Mucosa of gallbladder (tissue), 1 donor: Measurements from ENCODE around the gene CCDC187. TPM values are rescaled to one million over a fixed set of nuclear protein-coding genes. Genes with fewer than 3 reads are reported as not detected.
A peak's percentile ranks its signal among the peaks of the same experiment; 100 is the strongest.

Experiments used
- DNase-seq: peaks from one replicate; pipeline ENCODE4 v3.0.0-alpha.2; 2020; ENCODE audit warnings: low spot score
- total RNA-seq: library from RNA; stranded (reverse); gene quantifications from one replicate; pipeline ENCODE4 v1.2.1, GENCODE V29; 2021
- donor health status: DM: no; HTN: no; CAD: no.

Gene CCDC187
- total RNA-seq, 1 donor from 2014 or later = 1.8 TPM

DNA sequence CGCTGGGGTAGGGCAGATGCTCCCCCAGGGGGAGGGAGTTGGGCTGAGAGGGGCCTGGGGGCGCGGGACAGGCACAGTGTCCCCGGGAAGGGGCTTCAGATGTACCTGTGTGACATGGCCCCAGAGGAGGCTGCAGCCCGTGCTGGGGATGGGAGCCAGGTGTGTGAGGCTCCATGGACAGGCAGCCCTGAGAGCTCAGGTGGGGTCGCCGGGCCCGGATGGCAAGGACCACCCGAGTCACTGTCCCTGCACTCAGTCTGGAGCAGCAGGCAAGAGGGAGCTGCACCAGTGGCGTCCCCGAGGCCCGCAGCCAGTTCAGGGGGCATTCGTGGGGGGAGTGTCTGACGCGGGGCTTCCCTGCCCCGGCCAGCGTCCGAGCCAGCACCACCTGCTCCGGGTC lies 18.9 kb downstream of the CCDC187 start:
- no peak for DNase-seq

DNA sequence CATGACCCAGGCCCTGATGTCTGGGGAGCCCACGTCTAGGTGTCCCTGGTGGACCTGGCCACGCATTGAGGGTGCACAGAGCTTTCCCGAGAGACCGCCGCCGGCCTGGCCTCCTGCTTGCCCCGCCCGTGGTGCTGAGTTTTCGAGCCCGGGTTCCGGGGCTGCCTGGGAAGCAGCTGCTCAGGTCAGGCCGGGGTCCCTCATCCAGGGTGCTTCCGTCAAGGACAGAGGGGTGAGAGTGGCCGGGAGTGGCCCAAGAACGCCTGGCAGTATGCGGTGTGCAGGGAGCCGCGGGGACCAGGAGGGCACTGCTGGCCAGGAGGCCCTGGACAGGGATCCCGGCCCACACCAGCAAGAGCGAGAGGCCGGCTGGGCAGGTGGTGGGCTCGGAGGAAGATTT lies 19.6 kb downstream of the CCDC187 start:
- DNase-seq = no peak

DNA sequence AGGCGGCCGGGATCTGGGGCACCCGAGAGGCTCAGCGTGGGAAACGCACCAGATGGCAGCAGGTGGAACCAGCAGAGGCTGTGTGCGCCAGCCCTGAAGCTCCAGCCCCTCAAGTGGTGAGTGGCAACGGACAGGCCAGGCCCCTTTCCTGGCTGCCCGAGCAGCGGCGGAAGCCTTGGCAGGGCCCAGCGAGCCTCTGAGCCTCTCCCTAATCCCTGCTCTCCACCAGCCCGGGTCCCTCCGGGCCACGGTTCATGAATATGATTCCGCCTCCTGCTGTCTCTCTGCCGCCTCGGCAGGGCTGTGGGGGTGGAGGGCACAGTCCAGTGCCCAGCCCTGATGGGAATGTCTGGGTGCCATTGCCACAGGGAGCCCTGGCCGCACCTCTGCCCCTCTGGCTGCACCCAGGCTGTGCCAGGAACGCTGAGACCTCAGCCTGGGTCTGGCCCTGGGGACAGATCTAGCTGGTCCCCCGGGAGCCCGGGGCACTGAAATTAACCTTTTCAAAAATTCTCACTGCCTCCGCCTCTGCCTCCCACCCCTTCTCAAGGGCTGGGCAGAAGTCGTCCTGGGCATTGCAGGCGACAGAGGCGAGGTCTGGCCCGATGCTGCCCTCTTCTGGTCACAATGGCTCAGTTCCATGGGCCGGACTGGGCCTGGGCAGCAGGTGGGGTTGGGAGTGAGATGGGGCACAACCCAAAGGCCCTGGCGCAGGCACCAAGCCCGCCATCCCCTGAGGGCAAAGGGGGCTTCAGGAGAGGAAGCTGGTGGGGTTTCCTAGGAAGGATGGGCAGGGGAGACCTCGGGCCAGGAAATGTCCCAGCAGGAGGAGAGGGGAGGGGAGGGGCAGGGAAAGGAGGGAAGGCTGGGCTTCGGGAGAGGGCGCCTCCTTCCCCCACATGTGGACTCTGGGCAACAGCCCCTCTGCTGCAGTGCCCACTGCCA lies 20.3 kb downstream of the CCDC187 start:
- peak; percentile 76 for DNase-seq

DNA sequence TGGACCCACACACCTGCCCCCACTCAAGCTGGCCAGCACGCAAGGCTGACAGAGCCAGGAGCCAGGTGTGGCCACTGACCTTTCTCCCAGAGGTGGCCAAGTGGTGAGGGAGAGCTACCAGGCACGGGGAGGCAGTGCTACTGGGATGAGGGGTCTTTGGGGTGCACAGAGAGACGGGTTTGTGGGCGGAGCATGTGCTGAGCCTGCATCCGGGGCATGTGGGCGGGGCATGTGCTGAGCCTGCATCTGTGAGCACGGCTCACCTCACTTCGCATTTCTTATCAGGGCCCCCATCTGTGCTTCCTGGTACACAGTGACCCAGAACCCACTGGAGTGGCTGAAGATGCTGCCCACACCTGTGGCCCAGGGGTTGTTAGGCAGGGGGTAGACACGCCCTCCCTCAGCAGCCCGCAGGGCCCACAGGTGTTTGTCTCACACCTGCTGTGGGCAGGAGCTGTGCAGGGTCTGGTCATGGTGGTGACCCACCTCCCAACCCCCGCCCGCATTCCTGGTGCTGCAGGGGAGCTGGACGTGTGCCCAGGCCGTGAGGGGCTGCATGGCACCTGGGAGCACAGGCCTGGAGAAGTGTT lies 21.5 kb downstream of the CCDC187 start:
- no peak for DNase-seq

DNA sequence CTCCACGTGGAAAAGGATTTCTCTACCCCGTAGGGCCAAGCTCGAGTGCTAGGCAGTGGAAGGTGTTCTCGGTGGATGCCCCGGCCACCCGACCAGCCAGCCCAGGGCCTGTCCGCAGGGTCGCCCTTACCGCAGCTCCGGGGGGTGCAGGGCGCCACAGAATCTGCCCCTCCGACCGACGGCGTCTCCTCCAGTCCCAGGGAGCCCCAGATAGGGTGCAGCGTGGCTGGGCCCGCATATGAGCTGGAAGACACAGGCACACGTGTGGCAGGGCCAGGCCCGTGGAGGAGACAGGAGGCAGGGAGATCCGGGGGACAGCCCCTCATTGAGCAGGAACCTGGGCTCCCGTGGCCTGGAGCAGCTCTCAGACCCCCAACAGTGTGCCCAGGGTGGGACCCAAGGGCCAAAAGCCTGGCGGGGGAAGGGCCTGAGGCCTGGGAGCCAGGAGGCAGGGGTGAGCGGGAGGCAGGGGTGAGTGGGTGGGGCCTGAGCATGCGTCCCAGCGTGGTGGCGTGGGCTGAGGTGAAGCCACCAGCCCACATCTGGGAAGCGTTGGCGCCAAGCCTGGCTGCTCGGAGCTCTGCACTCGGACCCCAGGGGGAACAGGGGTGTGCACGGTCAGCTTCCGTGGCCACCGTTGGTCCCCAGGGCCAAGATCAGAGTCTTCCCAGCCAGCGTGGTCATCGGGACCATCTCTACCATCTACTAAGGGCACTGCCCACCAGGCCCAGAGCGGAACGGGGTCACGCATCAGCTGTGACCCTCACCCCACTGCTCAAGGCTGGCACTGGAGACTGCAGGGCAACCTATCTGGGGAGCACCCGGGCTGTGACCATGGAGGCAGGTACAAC lies 22.2 kb downstream of the CCDC187 start:
- DNase-seq = no peak

DNA sequence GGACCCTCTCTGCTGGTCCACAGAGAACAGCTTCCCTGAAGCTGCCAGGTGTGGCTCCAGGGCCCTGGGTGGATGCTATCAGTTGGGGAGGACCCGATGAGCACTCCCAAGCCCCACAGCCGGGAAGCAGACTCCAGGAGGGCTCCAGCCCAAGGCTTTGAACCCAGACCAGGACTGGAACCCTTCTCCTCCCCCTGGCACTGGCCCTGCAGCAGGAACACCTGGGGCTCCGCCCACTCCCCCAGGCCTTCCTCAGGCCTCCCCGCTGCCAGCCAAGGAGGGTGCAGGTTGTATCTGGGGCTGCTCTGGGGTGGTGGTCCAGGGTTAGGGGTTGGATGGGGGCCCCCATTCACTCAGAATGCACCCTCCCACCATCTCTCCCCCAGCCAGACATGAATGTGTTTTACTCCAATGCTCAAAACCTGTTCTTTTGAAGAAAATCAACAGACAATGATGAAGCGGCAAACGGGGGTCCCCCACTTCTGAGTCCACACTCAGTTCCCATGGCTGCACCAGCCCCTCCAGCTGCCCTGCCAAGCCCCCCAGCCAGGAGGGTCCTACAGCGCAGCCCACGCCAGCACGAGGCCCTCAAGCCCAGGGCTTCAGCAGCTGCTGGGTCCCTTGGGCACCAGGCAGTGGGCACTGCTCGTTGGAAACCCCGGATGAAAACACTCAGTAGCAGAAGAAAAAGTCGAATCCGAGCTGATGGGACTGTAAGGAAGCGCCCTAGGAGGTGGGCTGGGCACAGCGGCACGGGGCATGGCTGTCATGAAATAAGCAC lies 23.2 kb downstream of the CCDC187 start:
- DNase-seq = no peak

DNA sequence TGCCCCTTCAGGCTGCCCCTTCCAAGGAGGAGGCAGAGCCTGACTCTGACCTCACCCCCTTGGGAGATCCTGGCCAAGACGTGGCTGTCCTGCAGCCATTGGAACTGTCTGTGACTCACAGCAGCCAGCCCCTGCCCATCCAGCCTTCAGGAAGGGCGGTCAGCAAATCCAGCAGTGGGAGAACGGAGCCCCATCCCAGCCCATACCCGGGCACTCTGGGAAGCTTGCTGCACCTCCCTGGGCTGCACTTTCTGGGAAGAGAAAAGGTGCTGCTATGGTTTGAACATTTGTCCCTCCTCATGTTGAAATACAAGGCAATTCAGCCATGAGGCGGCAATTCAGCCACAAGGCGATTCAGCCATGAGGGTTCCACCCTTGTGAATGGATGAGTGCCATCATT lies 24.4 kb downstream of the CCDC187 start:
- no peak for DNase-seq

DNA sequence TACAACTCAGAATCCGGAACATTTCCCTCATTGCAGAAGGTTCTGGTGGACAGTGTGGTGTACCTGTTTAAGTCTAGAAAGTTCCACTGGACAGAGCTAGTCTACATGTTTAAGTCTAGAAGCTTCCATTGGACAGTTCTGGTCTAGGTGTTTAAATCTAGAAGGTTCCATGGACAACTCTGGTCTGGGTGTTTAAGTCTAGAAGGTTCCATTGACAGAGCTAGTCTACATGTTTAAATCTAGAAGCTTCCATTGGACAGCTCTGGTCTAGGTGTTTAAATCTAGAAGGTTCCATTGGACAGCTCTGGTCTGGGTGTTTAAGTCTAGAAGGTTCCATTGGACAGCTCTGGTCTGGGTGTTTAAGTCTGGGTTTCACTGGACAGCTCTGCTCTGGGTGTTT lies 25.0 kb downstream of the CCDC187 start:
- no peak for DNase-seq

DNA sequence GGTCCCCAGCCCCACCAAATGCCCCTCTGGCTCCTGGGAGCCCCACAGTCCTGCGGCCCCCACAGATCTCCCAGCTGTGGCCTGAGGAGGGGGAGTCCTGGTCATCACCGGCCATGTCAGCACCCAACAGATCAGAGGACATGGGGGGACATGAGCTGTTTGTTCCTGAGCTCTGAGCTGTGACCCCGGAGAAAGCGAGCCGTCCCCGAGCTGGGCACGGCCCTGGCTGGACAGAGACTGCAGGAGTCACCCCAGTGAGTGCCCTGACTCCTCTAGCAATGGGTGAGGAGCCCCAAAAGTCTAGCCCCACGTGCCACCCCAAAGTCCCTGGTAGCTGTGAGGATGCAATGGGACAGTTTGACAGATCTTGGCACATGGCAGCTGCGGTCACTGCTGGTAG lies 25.7 kb downstream of the CCDC187 start:
- DNase-seq = no peak

DNA sequence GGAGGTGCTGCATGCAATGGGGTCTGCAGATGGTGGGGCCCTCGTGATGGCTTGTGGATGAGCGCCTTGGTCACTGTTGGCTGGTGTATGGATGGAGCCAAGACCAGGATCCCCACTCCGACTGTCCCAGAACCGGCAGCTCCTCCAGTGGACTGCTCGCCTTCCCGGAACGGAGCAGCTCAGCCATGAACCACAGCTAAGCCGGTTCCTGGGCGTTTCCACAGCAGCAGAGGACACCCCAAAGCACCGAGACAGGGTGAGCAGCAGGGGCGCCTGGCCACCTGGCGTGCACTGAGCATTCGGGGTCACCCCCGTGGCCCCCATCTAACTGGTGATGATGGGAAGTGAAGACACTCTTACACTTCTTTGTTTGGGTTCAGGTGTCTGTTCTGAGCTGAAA lies 26.1 kb downstream of the CCDC187 start:
- no peak for DNase-seq

DNA sequence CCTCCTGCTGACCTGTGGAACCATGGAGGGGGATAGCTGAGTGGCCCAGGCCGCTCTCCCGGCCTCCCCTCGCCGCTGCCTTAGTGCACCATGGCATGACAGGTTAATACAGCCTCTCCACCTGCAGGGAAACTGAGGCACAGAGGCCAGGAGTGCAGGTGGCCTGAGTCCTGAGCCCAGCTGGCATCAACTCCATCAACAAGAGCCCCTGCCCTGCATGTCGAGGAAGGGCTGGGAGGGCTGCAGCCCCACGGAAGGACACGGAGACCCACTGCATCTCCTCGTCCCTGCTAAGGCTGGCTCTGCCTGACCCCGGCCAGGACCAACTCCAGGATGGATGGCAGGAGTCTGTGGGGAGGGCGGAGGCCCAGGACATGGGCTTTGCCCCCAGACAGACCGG lies 27.2 kb downstream of the CCDC187 start:
- DNase-seq = no peak

DNA sequence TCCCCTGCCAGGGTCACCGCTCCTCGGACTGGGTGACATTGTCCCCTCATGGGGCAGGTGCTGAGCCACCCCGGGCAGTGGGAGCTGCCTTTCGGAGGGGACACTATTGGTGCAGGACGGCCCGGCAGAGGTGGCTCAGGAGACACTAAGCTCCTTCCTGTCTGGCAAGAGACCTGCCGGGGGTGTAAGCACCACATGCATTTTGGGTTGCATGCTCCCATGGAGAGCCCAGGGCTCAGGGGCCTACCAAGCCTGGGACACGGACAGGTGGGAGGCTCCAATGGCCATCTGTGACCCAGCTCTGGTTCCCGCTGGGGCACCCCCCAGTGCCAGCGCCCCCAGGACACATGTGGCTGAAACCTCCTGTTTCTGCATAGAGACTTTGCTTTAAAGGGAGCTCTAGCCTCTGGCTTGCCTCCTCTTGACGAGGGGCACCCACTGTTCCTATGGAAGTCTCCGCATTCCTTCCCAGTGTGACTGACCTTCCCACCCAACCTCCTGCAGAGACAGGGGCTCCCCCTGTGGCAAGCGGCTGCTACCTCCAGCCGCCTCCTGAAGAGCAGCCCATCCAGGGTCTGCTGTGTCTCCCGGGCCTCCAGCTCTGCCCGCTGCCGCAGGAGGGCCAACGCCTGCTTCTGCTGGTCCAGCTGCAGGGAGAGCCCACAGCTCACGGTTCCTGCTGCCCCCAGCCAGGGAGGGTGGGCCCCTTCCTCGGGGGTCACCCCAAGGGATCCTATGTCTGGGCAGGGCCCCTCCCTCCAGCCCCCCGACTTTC lies 28.1 kb downstream of the CCDC187 start:
- no peak for DNase-seq

DNA sequence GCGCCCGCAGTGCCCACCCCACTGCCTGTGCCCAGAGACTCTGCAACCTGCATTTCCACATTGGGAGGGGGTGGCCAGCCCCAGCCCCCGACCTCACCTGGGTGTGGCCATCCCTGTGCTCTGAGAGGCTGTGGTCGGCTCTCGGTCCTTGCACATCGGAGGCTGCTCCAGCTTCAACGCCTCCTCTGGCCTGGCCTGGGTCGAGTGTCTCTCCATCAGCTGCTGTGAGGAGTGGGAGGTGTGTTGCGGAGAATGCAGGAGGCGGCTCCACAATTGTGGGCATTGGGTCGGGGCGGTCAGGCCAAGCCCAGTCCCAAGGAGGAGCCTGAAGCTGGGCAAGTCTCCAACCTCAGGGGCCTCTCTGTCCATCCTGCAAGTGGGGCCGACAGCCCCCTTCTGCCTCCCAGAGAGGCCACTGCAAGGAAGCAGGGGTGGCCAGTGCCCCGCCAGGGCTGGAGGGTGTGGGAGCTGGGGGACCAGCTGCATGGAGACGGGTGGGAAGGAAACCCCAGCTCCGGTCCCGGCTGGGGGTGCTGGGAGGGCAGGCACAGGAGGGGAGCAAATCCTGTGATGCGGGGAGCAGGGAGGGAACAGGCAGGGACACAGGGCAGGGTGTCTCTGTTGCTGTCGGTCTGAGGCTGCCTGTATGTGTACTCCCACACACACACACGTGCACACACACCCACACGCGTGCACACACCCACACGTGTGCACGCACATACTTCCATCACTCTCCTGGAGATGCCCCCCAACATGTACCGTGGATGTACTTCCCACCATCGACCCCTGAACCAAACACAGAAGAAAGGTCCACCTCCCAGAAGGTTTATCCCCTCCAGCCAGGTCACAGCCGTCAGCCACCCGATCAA lies 28.9 kb downstream of the CCDC187 start:
- no peak for DNase-seq

DNA sequence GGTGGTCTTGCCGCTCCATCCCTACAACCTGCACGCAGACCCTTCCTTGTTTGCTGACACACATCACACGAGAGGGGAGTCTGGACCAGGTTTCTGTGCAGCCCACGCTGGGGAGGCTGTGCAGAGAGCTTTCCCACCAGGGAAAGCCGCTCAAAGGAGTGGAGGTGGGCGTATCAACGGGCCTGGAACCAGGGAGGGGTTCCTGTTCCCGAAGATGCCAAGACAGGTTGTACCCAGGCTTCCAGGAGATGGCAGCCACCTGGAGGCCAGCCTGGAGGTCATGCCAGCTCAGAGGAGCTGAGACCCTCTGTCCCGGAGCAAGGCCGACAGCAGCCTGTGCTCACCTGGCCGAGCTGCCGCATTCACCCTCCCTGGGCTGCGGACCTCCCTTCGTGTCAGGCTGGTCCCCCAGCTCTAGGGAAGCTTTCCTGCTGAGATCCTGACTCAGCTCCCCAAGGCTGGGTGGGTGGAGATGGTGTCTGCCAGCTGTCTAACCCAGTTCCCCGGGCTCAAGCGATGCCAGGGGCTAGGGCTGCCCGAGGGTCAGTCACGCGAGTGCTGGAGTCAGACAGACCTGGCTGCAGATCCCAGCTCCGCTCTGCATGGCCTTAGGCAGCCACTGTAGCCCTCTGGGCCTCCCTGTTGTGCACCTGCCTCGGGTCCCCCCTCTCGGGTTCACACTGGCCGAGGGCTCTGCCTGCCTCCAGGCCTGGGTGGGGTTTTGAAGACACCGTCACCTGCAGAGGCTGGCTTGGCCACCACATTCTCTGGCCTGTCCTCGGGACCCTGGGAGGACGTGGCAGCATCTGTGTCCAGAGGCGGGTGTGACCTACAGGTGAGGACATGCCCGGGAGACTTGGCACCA lies 29.7 kb downstream of the CCDC187 start:
- DNase-seq = no peak

DNA sequence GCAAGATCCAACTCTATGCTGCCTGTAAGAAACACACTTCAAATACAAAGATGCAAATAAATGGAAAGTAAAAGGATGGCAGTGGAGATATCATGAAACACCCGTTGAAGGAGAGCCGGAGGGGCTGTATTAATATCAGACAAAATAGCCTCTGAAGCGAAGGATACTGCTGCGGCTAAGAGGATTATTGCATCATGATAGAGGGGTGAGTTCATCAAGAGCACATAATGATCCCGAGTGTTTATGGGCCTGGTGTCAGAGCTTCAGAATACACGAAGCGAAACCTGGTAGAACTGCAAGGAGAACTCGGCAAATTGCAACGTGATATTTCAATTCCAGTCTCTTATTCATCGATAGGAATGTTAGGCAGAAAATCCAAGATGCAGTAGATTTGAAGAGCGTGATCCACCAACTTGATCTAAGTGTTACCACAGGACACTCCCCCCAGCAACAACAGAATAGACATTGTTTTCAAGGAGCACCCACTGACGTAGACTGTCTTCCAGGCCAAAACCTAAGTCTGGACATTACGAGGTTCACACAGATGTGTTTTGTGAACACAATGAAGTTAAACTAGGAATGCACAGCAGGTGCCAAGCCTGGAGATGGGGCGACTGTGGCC lies 30.5 kb downstream of the CCDC187 start:
- DNase-seq = no peak

DNA sequence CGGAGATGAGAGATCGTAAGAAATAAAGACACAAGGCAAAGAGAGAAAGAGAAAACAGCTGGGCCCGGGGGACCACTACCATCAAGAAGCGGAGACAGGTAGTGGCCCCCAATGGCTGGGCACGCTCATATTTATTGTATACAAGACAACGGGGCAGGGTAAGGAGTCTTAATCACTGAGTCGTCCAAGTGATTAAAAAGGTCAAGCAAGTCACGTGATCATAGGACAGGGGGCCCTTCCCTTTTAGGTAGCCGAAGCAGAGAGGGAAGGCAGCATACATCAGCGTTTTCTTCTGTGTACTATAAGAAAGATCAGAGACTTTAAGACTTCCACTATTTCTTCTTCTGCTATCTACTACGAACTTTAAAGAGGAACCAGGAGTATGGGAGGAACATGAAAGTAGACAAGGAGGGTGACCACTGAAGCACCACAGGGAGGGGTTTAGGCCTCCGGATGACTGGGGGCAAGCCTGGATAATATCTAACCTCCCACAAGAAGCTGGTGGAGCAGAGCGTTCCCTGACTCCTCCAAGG lies 33.7 kb downstream of the CCDC187 start:
- DNase-seq = no peak

DNA sequence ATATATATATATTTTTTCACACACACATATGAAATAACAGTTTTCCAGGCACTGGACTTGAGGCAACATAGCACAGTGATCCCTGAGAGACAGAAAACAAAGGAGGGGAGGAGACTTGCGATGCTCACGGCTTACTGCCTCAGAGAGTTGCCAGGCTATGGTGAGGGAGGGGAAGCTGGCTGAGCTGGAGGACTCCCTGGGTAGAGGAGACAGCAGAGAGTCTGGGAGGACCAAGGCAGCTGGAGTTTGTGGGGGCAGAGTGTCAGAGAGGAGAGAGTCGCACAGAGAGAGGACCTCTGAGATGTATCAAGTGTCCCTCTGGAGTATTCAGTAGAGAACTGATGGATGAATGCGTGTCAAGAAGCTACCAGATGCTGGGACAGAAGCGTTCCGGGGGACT lies 35.2 kb downstream of the CCDC187 start:
- no peak for DNase-seq

DNA sequence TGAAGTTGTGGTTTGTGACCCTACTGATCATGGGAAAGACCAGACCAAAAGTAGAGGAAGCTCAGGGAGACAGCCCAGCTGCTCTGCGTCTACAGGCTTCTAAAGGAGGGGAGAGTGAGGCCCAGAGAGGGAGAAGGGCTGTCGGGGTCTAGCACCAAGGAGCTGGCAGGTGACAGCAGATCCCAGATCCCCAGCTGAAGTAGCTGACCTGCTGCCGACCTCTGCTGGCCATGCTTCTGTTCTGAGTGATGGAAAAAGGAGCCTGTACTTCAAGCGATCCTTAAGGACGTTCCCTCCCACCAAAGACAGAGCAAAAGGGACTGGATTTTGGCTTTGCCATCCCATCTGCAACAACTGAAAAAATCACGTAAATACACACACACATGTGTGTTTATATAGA lies 35.6 kb downstream of the CCDC187 start:
- DNase-seq = no peak
